ENCODE data around the gene RECQL.

RECQL gene, protein sequence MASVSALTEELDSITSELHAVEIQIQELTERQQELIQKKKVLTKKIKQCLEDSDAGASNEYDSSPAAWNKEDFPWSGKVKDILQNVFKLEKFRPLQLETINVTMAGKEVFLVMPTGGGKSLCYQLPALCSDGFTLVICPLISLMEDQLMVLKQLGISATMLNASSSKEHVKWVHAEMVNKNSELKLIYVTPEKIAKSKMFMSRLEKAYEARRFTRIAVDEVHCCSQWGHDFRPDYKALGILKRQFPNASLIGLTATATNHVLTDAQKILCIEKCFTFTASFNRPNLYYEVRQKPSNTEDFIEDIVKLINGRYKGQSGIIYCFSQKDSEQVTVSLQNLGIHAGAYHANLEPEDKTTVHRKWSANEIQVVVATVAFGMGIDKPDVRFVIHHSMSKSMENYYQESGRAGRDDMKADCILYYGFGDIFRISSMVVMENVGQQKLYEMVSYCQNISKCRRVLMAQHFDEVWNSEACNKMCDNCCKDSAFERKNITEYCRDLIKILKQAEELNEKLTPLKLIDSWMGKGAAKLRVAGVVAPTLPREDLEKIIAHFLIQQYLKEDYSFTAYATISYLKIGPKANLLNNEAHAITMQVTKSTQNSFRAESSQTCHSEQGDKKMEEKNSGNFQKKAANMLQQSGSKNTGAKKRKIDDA
- total RNA-seq, result 62.9 to 243 (median 124) reads per million in 3 experiments

DNA sequence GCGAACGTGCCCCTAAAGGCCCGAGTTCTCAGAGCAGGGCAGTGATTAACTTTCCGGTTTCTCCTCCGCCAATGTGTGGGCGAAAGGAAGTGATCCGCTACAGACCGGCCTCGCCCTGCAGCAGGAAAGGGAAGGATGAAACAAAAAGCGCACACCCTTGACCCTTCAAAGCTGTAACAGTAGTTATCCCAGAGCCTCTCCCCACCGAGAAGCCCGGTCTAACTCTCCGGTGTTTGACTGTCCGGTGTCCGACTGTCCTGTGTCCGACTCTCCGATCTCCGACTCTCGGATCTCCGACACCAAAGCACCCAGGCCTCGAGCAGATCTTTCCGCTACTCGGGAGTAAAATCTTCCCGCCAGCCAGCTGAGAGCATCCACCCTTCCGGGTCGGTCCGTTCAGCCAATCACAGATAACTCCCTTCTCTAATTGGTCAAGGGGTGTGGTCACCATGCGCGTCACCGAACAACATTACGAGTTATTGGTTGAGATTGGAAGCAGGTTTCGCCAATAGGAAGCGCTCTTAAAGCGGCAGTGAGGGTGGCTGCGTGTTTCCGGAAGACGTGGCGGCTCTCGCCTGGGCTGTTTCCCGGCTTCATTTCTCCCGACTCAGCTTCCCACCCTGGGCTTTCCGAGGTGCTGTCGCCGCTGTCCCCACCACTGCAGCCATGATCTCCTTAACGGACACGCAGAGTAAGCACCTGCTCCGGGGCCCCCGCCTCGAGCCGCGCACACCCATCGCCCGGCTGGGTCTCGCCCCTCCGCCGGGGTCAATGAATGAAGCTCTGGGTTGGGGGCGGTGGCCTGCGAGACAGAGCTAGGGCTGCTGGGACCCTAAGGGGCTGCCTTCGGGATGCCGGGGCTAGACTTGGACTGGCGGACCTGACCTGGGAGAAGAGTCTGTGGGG is at the start of gene RECQL, which contains the start of gene GOLT1B:
TSS of gene RECQL (minus strand) at position 378 of the 906 bp plus-strand sequence. CDS start 2,065 bp downstream, outside the sequence.
TSS of gene GOLT1B (plus strand) at position 532 of the 906 bp plus-strand sequence. CDS start at position 667, 135 bp downstream.
- DNase-seq, result peak; percentile 94

DNA sequence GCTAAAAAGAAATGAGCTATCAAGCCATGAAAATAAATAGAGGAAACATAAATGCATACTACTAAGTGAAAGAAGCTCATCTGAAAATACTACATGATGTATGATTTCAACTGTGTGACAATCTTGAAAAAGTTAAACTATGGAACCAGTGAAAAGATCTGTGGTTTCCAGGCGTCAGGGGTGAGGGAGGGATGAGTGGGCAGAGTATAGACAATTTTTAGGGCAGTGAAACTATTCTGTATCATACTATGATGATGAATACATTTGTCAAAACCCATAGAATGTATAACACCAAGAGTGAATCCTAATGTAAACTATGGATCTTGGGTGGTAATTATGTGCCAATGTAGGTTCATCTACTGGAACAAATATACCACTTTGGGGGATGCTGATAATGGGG is 46.0 kb upstream of the RECQL start:
- no peak for DNase-seq

DNA sequence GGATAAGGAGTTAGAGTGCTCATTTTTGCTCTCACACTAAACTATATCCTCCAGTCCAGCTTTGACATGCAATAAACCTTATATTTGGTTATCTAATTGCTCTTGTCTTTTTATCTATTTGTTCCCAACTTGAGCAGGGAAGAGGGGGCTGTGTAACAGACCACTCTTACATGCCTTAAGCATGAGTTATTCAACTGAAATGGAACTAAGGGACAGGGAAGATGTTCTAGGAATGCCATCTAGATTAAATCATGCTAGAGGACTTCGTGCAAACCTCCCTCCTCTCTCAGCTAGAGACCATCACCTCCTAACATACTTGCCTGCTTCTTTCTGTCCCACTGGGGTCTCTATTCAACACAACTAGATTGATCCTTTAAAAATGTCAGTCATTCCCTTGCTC is 45.3 kb upstream of the RECQL start:
- DNase-seq, result no peak

DNA sequence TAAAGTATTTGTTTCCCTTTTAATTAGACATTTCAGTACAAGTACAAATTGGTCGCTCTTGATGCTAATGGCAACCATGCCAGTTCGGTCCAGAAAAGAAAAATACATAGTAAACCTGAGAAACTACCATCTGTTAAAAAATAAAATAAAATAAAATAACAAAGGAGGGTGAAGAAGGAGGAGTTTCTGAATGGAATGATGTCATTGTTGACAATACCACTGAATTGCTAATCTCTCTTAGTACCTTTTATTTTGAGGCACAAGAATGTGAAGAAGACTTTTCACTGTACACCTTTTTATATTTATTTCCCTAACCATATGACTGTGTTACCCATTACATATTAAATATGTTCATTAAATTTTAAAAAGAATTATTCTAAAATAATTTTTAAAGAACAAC is 44.1 kb upstream of the RECQL start:
- no peak for DNase-seq

DNA sequence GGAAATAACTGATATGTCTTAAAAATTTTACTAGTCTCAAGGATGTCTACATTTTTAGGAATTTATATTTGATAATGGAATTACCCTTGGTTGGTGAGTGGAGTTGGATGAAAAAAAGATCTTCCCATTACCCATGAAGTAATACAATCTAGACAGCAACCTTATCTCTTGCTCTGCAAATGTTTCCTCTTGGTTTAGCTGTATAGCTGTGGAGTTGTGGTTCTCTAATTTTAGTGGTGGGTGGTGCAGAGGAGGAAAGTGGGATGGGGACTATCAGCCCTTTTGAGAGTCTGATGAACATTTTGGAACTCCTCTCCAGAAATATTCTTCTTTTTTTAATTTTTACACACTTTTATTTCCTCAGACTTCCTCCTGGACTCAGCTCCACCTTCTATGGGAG is 41.7 kb upstream of the RECQL start:
- no peak for DNase-seq

DNA sequence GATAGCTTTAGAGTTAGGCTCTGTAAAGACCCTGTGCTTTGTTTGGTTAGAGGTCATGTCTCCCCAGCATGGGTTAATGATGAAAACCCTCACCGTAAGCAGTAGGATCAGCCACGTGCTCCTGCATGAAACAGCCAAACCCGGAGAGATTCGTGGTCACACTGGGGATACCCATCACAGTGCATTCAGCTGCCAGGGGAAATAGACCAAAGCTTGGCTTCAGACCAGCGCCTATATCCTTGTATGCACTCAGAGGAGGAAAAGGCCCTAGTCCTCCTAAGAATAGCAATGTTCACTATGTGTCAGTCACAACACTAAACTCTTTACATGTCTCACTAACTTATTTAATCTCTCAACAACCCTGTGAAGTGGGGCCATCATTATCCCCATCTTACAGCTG is 41.0 kb upstream of the RECQL start:
- DNase-seq, result no peak

DNA sequence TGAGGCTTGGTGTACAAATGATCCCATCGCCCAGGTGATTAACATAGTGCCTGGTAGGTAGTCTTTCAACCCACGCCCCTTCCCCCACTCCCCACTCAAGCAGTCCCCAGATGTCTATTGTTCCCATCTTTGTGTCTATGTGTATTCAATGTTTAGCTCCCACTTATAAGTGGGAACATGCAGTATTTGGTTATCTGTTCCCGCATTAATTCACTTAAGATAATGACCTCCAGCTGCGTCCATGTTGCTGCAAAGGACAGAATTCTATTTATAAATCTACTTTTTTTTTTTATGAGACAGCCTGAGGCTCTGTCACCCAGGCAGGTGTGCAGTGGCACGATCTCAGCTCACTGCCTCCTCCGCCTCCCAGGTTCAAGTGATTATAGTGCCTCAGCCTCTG is 40.3 kb upstream of the RECQL start:
- DNase-seq, result no peak

DNA sequence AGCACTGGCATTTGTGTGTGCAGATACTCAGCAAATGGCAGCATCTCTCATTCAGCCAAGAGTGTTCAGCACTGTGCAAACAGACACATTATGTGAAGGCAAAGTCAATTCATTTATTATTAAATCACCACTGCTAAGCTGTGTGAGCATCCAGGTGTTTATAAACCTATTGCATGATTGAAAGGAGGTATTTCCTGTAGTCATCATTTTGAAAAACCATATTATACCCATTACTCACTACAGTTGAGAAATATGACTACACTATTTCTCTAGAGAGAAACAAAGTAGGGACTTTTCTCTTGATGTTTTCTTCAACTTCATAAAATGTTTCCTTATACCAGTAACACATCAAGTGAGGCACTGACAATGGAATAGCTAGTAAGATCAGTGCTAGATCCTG is 38.4 kb upstream of the RECQL start:
- no peak for DNase-seq

DNA sequence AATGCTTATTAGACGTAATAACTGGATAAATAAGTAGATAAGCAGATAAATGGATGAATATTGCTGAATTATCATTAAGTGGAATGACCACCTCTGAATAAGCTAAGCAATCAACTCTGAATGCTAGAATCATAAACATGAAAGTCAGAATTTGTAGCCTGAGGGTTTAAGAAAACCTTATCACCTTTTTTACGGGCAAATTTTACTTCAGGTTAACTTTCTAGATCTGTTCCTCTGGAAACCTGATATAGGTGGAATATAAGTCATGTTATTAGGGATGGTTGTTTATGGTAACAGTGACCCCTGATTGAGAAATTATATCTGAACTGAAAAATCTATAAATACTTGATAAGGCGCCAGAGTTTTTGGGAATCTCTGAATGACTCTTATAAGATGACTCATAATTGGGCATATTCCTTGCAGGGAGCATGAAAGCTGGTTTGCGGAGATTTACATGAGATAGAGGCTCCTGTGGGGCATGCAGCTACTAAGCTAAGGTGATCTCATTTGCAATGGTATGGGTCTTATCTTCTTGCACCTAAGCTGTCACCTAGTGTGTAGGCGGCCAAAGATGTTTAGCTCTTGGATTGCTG is 36.7 kb upstream of the RECQL start:
- DNase-seq, result no peak

DNA sequence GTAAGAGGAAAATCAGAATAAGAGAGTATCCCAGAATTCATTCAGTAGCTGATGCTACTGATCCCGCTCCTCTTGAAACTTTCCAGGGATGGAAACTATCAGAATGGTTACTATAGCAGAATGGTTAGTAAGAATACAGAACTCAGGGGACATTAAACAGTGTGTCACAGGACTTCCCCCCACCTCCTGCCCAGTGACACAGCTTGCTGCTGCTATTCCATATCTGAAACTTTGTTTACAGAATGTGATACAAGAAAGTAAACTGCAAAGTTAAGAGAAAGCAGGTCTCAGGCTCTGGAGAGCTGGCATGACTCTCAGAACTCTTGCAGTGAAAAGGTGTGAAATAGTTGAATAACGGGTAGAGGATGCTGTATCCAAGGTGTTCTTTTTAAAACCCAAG is 28.0 kb upstream of the RECQL start:
- no peak for DNase-seq

DNA sequence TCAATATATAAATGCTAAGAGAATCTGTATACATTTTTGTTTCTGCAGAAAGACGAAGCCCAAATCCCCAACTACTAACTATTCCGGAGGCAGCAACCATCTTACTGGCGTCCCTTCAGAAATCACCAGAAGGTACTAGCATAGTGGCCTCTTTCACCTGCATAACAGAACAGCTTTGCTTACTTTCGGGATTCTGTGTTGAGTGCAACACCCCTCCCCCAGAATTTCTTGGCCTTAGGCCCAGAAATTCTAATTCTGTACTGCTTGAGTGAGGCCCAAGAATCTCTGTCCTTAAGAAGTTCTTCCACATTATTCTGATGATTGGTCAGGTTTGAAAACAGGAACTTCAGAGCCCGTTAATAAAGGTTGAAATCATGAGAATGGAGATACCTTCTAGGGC is 27.5 kb upstream of the RECQL start:
- DNase-seq, result no peak

DNA sequence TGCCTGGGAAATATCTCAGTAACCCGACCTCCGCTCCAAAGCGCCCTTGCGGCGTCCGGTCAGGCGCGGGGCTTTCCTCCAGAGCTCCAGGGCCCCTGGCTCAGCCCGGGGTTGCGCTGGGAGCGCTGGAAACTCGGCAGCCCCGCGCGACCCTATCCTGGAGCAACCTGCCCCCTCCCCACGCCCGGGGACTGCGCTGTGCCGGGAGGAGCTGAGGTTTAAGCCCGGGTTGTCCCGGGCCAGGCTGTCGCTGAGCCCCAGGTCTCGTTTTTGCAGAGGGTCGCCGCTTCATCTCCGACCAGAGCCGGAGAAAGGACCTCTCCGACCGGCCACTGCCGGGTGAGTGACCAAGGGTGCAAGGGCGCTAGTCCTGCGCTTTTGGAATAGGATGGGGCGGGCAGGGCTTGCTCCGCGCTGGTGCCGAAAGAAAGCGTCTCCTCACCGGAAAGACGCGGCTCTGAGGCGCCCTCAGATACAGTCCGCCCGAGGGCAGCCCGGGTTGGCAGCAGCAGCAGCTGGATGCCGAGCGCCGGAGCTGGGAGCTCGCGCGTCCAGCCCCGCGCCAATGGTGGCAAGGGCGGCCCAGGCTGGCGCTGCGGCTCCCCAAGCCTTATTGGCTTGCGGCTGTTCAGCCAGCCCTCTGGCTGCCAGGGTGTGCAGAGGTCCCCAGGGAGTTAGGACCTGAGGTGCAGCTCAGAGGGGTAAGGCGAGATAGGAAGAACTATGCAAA is 26.2 kb upstream of the RECQL start:
- DNase-seq, result peak; percentile 52

DNA sequence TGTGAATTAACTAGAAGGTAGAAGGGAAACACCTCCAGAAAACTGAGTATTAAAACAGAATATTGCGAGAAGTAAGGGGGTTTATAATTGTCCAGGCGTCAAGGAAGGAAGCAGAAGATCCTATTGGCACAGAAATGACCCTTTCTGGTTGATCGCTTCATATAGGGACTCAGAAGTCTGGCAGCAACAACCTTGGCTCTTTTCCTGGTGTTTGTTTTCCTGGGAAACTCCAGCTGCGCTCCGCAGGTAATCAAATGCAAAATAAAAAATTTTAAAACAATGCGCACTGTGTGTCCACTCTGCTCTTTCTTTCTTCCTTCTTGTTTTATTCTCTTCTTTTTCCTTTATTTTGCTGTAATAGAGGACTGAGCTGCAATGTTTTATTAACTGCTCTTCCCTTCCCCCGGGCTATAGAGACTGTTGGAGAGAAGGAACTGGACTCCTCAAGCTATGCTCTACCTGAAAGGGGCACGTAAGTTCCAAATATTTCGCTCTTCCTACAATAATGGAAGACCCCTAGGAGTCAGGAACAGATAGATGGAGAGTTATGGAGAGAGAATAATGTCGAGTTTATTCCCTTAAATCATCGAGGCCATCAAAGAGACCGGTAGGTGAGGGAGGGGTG is 25.4 kb upstream of the RECQL start:
- no peak for DNase-seq

DNA sequence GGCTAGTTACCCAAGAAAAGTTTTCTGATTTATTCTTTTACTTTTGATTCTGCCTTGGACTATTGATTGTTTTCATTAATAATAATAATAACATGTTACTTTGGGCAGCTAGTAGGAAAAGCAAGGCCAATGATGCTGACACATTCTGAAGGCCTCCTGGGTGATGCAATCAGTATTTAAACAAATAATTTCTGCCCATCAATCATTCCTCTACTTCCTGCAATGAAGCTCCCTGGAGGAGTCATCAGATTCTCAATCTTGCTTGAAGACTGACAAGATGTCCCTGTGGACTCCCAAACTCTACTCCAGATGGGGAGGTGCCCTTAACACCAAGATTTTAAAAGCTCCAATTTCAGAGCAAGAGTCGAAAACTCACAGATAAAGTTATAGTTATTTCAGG is 24.6 kb upstream of the RECQL start, which contains the start of gene SPX:
TSS of gene SPX (plus strand) at position 244 of the 400 bp plus-strand sequence. CDS start 177 bp downstream, outside the sequence.
- DNase-seq, result no peak

DNA sequence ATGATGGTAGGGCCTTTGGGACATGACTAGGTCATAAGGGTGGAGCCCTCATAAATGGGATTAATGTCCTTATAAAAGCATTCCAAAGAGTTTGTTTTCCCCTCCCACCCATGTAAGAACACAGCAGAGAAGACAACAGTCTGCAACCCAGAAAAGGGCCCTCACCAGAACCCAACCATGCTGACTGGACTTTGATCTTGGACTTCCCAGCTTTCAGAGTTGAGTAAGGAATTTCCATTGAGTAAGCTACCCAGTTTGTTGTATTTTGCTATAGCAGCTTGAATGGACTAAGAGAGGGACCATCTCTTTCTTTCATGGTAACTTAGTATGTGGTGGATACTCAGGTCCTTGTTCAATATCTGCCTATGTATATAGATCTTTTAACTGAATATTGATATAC is 21.7 kb upstream of the RECQL start:
- DNase-seq, result no peak

DNA sequence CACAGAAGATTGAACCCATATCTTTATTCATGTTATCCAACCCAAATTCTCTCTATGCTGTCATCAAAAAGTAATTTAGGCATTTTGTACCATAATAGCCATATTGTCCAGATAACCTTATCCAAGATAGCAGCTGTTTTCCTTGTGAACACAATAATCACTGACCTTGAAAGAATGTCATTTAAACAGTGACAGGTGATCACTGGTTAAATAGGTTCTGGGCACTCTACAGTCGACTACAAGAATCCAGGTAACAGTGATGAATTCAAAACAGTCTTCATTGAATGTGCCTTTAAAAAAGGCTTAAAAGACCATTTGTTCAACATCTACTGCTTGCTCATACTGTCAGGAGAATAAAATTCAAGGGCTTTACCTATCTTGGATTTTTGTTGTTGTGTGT is 20.1 kb upstream of the RECQL start:
- no peak for DNase-seq

DNA sequence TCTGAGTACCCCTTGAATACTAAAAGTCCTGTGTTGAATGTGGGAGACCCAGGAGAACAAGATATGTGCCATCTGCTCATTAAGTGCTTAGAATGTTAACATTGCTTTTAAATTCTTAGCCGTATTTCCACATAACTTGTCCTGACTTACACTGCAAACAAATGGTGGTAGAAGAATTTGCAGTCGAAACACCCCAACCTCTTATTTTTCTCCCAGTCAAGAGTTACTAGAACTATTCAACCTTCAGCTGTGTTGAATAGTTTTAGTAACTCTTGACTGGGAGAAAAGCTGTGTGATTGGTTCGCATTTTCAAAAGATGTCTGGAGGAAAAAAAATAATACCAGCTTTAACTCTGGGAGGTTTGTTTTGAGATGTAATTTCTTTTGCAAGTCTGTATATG is 17.0 kb upstream of the RECQL start:
- DNase-seq, result no peak

DNA sequence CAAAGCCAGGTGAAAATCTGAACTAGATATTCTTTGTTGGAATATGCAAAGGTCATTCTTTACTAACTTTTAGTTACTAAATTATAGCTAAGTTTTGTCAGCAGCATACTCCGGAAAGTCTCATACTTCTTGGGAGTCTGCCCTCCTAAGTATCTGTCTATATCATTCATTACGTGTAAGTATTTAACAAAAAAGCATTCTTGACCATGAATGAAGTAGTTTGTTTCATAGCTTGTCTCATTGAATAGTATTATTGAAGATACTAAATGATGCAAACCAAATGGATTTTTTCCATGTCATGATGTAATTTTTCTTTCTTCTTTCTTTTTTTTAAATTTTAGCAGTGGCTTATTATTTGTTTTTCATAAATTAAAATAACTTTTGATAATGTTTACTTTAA is 14.8 kb upstream of the RECQL start:
- no peak for DNase-seq

DNA sequence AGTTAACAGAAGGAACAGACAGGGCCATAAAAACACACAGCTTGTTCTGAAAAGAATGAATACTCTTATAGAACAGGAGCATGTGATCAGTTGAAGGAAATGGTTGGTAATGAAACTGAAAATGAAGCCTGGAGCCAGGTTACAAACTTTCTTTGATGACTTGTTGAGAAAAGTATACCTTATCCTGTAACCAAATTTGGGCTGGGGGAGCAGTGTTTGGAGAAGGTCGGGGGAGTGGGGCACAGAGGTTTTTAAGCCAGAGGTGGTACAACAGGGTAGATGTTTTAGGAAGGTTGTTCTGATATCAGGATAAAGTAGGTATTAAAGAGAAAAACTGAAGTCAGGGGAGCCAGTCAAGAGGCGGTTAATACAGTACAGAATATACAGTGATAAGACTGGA is 8.3 kb upstream of the RECQL start:
- DNase-seq, result no peak

DNA sequence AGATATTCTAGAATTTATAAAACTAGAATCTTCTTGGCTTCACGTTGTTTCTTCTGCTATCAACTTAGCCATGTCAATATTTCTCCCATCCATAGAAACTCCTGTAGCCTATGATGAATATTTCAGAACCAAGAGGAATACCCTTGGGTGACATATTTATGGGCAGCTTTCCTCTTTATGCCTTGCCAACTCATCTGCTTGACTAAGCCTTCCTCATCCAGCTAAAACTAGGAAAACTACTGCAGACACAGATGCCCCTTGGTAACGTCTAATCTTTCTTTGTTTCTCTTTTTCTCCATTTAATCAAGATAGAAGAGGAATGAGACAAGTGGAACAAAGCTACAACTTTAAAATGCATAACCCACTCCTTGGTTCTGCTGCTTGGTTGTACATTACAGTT is 6.4 kb upstream of the RECQL start:
- DNase-seq, result no peak

DNA sequence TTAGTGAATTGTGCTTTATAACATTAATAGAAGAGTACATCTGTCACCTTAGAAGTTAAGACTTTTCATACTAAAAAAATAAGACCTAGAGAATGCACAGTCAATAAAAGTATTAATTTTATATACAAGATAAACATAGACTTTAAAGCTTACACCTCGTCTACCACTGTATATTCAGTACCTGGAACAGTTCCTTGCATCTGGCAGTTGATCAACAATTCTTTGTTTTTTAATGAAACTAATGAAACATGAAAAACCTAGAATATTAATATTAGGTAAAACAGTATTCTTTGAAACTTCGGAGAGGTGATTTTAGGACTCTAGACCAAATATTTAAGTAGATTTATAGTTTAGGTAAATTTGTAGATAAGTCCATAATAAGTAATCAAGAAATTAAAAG is 4.5 kb upstream of the RECQL start:
- DNase-seq, result no peak

DNA sequence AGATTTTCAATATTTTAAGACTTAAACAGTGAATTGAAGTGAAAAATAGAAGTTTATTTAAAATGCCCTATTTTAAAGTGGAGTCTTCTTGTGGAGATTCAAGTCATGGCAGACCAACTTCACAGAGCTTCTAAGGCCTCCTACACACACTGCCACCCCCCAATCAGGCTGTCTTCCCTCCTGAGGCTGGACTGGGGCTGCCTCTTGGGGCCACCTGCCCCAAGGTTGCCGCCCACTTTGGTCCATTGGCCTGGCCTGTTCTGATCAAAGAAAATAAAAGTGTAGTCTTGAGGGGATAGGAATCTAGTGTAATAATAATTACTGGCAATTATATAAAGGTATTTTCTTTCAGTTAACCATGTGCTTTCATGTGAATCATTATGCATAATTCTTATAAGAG is 1.4 kb upstream of the RECQL start:
- DNase-seq, result no peak
